Right ventricle myocardium superior (tissue), 1 donor: ENCODE data around the gene MAPKBP1. TPM values are rescaled to one million over a fixed set of nuclear protein-coding genes. Genes with fewer than 3 reads are reported as not detected.

Experiments
- ATAC-seq: fragments of 200-7000 bp; cut with Tn5 transposase; one replicate; pipeline ENCODE4 v1.9.1; 2020; ENCODE audit warnings: mild to moderate bottlenecking; ENCODE audit not compliant: poor library complexity
- DNase-seq: peaks from one replicate; pipeline ENCODE4 v3.0.0-alpha.2; 2020
- intact Hi-C: fragments of 100-400 bp; cut with DNase I; formaldehyde crosslinking; loops from one replicate; pipeline ENCODE4 v1.11.2; 2022
- total RNA-seq: library from RNA; stranded (reverse); fragmentation: NEBNext Ultra II Directional; extraction: Animal tissue kit (Norgen Biotek cat#: 25700); gene quantifications from one replicate; pipeline ENCODE4 v1.2.1, GENCODE V29; 2021
- donor health status: DM: no; HTN: yes; CAD: no; lungs with severe emphysema.

Gene MAPKBP1
- total RNA-seq, 1 donor from 2014 or later: 15.1 TPM

DNA sequence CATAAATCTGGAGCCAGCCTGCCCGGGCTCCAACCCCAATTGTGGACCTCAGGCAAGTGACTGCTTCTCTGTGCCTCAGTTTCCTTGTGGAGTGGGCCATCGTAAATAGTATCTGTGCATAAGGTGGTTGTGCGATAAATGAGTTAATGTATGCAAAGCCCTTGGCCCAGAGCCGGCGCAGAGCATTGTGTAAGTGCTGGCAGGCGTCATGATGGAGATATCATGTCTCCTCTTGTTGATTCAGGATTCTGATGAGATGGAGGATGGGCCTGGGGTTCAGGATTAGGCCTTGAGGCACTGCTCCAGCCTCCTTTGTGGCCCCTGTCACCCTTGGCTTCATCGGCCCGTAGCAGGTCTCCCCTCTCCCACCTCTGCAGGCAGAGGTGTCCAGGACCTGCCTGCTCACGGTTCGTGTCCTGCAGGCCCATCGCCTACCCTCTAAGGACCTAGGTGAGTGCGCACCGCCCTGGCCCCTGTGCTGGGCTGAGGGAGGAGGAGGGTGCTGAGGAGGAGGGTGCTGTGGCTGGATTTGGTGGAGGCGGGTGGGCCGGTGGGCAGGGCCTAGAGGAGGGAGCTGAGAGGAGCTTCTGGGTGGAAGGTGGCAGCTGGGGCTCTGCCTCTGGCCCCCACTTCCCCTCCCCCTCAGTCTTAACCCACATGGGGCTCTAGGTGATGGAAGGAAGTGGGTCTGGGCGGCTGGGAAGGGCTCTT is 65.7 kb downstream of the MAPKBP1 start:
- ATAC-seq: no peak
- intact Hi-C loops: no loop called here
- DNase-seq: no peak

DNA sequence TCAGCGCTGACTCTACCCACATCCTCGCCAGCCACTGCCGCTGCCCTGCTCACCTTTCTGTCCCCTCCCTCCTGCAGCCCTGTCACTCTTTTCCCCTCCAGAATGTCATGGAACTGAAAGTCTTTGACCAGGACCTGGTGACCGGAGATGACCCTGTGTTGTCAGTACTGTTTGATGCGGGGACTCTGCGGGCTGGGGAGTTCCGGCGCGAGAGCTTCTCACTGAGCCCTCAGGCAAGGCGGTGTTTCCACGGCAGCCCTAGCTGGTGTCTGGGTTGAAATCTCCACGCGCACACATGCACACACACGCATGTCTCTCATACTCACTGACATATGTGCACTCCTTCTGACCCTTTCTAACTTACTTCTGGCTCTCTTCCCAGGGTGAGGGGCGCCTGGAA is 66.4 kb downstream of the MAPKBP1 start:
- ATAC-seq: no peak
- intact Hi-C loops: no loop called here
- DNase-seq: no peak

DNA sequence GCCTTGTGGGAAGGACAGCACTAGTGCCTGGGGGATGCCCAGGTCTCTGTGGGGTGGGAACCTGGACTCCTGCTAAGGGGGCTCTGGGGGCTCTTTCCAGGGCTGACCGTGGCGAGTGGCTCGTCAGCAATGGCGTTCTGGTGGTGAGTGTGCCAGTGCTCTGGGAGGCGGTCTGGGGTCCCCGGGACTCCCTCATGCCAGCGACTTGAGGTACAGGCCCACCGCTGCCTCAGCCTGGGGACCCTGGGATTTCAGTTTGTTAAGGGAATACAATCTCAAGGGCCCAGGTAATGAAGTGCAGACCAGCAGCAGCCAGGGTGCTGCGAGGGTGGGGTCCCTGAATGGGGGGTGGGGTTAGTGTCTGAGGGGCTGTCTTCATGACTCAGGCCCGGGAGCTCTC is 66.8 kb downstream of the MAPKBP1 start:
- no peak for ATAC-seq
- intact Hi-C loops: no loop called here
- DNase-seq: no peak

DNA sequence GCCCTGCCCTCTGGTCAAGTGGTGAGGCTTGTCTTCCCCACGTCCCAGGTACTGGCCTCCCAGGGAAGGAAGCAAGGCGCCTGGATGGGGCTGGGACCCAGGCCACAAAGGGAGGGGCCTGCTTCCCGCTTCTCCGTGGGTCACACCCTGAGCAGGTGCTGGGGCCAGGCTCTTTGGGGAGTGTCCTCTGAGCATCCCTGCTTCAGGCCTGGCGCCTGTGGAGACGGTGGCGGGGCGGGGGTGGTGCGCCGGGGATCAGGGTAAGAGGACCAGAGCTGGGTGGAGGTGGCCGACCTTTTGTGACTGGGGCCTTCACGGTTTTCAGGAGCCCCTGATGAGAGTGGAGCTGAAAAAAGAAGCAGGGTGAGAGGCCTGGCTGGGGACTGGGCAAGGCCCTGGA is 67.9 kb downstream of the MAPKBP1 start:
- no peak for ATAC-seq
- no peak for DNase-seq
- intact Hi-C loops: no loop called here

DNA sequence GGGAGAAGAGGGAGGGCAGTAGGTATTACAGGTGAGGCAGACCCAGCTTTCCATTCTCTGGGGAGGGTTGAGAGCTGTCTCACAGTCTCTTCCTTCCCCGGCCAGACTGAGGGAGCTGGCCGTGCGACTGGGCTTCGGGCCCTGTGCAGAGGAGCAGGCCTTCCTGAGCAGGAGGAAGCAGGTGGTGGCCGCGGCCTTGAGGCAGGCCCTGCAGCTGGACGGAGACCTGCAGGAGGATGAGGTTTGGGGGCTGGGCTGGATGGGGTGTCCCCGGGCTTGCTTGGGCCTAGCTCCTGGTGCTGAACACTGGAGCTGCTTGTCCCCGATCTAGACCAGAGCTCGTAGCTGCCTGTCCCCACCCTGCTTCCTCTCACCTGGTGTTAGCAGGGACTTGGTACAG is 69.3 kb downstream of the MAPKBP1 start:
- intact Hi-C loops: no loop called here
- DNase-seq (no peak), ATAC-seq (no peak)

DNA sequence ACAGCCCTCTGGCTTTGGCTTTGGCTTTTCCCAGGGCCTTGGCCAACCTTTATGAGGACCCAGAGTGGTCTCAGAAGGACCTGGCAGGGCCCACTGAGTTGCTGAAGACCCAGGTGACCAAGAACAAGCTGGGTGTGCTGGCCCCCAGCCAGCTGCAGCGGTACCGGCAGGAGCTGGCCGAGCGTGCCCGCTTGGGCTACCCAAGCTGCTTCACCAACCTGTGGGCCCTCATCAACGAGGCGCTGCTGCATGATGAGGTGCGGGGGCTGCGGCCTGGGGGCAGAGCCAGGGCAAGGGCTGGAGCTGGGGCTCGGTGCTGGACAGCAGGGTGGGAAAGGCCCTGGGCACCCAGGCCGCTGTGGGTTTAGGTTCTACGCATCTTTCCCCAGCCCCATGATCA is 70.5 kb downstream of the MAPKBP1 start:
- ATAC-seq (no peak), DNase-seq (no peak)
- intact Hi-C loops: no loop called here

DNA sequence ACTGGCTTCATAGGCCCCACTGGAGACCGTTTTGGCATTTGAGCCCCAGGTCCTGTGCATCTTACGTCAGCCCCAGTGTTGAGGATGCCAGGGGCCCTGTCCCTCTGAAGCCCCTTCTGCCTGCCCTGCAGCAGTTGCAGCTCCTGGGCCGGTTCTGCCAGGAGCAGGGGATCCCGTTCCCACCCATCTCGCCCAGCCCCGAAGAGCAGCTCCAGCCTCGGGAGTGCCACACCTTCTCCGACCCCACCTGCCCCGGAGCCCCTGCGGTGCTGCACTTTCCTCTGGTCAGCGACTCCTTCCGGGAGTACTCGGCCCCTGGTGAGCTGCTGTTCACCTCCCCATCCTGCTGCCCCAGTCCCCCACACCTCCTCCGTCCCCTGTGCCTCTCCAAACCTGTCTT is 72.9 kb downstream of the MAPKBP1 start:
- ATAC-seq (no peak), DNase-seq (no peak)
- intact Hi-C loops: no loop called here

DNA sequence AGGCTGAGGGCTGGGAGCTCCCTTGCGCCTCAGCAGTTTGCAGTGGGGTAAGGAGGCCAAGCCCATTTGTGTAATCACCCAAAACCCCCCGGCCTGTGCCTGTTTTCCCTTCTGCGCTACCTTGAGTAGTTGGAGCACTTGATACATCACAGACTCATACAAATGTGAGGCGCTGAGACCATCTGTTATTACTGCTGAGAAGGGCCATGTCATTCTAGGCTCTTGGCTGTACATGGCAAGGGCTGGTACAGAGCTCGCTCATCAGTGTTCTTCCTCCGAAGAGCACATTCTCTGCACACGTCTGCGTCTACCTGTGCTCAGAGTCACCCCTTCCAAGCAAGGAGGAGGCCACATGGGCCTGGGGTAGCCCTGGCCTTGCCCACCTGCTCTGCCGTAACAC is 73.7 kb downstream of the MAPKBP1 start:
- DNase-seq (no peak), ATAC-seq (no peak)
- intact Hi-C loops: no loop called here

DNA sequence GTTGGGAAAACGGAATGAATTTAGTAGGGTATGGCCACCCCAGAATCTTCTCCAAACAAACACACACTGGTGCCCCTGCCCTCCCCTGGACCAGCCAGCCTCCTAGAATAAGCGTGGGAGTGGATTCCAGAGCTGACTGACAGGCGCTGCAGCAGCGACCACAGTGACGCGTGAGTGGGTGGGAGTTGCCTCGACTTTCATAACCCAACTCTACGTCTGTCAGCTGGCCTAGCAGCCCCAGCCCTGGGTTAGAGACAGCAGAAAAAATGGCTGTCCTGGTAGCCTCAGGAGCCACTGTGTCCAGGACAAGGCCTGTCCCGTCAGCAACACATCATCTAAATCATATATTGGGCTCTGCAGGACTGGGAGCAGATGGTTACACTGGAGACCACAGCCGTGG is 74.3 kb downstream of the MAPKBP1 start:
- intact Hi-C loops: no loop called here
- no peak for ATAC-seq
- no peak for DNase-seq

DNA sequence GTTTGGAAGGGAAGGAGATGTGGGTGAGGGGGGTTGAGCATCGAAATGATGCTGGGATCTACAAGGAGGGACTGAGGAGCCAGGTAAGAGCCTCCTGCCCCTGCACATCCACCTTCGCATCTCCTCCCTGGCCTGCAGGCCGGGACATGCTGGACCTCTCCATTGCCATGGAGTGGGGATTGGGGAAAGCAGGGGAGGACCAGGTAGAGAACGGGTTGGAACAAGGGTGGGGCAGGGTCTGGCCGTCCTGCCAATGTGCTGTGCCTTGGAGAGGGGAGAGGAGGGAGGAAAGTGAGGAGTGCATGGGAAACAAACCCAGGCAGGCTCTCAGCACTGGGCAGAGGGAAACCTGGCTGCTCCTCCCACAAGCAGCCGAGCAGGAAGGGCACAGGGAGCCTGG is 74.9 kb downstream of the MAPKBP1 start:
- ATAC-seq (no peak), DNase-seq (no peak)
- intact Hi-C loops: no loop called here

DNA sequence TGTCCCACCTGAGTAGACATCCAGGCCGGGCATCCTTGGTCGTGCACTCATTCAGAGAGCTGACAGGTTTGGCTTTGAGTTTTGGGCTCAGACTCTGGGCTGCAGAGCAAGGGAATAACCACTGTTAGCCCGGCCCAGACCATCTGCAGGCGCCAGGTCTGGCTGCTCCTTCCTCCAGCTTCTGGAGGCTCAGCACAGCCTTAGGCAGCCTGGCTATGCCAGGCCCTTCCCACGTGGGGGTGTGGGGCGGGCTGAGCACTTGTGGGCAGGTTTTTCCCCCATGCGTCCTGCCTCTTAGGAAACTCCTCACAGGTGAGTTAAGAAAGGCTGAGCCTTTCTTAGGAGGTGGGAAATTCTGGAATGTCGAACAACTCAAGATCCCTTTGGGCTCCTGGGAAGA is 75.6 kb downstream of the MAPKBP1 start:
- DNase-seq: no peak
- intact Hi-C loops: no loop called here
- no peak for ATAC-seq

DNA sequence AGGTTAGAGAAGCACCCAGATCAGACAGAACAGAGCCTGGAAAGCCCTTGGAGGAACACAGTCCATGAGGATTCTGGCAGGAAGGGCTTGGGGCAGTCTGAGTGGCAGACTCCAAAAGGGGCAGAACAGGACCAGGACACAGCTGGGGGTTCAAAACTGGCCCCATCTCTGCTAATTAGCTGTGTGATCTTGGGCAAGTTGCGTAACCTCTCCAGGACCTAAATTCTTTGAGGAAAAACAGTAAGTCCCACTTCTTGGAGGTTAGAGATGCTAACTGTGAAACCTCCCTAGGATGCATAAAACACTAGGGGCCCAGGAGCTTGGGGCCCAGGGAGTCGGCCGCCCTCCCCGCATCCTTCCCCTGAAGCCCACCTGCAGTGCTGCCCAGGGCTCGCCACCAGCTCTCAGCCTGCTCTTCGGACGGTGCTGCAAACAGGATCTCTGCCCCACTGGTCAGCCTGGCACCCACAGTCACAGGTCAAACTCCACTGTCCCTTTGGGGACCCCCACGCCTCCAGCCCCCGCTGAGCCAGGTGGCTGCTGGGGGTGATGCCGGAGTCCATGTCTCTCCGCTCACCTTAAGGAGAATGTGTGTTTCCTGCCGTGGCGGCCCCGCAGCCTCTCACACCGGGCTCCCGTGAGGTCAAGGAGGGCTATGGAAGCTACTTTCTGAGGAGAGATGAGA is 76.3 kb downstream of the MAPKBP1 start:
- no peak for DNase-seq
- intact Hi-C loops: no loop called here
- ATAC-seq: no peak

DNA sequence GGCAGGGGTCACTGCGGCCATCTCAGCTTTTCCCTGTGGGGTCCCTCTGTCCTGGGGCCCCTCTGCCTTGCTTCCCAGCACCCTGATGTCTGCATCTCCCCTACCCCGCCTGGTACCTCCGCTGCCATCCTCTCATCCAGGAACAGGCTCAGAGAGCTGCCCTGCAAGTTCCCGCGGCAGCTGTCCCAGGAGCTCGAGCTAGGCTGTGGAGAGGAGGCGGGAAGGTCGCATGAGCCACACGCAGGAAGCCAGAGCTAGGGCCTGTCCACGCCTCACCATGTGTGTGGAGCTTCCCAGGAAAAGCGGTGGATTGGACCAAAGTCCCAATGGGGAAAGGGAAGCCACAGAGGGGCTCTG is 76.9 kb downstream of the MAPKBP1 start:
- DNase-seq (no peak), ATAC-seq (no peak)

DNA sequence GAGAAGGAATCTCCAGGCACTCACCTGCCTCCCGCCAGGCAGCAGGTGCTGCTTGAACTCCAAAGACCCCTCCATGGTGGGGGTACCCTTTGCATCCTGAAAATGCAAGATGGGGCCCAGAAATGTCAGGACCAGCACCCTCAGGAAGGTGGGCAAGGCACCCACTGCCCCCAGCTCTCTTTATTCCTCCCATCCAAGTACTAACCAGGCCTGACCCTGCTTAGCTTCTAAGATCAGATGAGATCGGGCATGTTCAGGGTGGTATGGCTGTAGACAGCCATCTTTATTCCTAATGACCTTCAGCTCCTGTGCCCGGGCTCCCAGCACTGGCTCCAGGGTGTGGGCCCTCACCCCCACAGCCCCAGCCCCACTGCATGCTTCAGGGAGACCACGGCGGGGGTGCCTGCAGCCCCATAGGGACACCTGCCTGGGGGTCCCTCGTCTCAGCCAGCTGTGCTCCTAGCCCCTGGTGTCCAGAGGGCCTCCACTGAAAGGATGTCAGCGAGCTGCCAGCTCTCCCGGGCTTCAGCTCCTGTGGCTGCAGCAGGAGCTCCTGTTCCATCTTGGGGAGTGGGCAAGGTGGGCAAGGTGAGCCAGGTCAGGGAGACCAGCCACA is 77.6 kb downstream of the MAPKBP1 start:
- intact Hi-C loops: no loop called here
- no peak for ATAC-seq
- no peak for DNase-seq

More for the DNA sequence above, 76.9 kb downstream of the MAPKBP1 start:
- intact Hi-C loops: no loop called here

DNA sequence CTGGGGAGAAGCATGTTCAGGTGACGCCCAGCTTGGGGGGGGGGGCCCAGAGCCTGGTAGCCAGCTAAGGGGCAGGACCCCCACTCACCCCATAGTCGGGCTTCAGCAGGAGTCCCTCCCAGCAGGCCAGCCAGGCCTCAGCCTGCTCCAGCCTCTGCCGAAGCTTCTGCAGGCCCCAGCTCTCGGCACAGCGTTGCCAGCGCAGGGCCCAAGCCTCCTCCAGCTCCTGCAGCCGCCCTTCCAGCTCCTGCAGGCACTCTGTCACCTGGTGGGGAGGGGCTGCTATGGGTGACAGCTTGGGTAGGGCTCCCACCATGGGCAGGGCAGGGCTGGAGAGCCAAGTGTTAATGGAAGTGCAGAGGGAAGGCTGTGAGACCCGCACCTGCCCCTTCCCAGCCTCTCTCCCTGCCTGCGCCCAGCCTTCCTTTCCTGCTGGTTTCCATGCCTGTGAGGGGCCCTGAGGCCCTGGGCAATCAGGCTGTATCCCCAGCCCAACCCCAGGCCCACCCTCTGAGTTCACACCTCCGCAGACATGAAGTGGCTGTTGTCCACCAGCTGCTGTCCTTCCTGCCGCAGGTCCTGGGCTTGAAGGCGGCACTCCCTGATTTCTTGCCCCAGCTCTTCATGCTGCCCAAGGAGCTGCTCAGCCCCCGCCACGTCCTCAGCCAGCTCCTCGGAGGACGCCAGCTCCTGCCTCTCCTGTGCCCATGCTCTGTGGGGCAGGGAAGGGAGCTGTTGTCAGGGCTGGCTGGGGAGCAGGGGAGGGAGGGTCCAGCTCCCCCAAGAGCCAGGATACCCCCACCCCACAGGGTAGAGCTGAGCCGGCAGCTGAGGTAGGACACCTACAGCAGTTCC is 78.7 kb downstream of the MAPKBP1 start:
- intact Hi-C loops: no loop called here
- no peak for ATAC-seq
- DNase-seq: no peak

DNA sequence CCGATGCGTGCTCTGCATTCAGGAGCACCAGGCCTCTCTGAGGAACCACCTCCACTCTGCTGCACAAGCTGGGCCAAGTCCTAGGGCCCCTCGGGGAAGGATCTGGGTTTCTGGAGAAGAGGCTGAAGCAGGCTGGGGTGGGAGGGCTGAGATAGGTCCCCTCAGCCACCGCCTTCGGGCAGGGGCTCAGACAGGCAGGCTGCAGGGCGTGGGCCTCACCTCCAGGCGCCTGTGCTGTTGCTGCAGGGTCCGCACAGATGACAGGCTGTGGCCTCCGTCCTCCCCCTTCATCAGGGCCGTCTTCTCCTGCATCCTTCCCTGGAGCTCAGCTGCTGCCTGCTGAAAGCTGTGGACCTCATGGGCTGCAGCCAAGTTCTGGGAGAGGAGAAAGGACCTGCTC is 79.5 kb downstream of the MAPKBP1 start:
- ATAC-seq: no peak
- intact Hi-C loops: no loop called here
- no peak for DNase-seq

DNA sequence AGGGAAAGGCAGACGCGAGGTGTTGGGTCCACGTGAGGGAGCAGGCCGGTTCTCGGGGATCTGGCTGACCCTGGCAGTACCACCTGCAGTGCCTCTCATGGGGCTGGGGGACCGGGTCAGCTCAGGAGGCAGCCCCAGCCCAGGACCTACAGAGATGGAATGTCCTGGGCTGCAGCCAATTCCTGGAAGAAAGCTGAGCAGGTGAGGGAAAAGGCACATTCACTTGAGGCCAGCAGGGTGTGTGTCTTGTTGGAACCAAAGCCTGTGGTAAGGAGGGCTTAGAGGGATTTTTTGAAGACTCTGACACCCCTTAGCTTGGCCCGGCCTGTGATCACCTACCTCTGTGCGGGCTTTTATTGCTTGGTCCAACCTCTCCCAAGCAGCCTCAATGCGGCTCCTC is 80.2 kb downstream of the MAPKBP1 start:
- intact Hi-C loops: no loop called here
- DNase-seq: no peak
- ATAC-seq: no peak

DNA sequence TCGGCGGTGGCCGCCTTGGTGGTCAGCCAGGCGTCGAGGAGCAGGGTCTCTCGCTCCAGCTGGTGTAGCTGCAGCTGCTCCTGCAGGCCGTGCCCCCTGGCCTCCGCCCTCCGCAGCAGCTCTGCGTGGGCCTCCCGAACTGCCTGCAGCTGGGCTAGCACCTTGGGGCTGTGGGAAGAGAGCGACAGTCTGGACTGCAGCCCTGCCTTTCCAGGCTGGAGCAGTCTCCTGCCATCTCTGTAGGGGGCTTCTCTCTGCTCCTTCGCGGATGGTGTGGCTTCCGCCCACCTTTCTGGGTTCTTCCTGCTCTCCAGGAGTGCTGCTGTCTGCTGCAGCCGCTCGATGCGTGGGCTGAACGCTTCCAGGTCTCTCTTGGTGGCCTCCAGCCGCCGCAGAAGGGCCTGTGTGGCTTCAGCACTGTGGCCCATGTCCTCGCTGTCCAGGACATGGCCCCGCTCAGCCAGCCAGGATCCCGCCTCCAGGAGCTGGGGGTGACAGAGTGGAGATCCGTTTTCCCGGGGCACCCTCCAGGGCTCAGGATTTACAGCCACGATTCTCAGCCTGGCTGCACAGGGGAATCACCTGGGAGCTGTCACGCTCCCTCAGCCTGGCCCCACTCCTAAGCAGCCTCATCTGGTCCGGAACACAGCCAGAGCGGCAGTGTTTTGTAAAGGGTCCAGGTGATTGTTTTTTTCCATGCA is 81.1 kb downstream of the MAPKBP1 start:
- DNase-seq (no peak), ATAC-seq (no peak)
- intact Hi-C loops: no loop called here

DNA sequence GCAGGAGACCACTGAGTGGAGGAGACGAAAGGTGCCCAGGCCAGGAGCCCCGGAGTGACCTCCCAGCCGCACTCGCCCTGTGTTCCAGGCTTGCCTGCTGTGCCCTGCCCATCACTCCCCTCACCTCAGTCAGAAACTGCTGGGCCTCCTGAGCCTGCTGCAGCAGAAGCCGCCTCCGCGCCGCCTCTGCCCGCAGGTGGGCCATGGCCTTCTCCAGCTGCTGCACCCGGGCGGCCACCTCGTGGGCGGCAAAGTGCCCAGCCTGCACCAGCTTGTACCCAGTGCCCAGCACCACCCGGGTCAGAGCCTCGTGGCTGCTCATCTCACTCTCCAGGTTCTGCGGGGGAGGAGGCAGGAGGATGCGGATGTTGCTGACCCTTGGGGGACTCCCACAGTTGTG is 82.0 kb downstream of the MAPKBP1 start:
- ATAC-seq: no peak
- intact Hi-C loops: no loop called here

More for the DNA sequence above, 82.0 kb downstream of the MAPKBP1 start:
- no peak for DNase-seq
